SU-DHL-6 (cell line): ENCODE results near the gene PLCB1.

Experiments
- H2AFZ ChIP-seq: fragments of 200-600 bp; sonication (generic); 2 replicates; pipeline ENCODE4 v1.6.1; 2014; ENCODE audit warnings: low read depth, mild to moderate bottlenecking, moderate library complexity, mixed read lengths, antibody characterized with exemption, low read length; ENCODE audit not compliant: severe bottlenecking
- H3F3A ChIP-seq: fragments of 200-600 bp; shearing (Covaris generic); 2 replicates; pipeline ENCODE4 v1.6.0; 2016; ENCODE audit warnings: antibody characterized with exemption, mild to moderate bottlenecking; ENCODE audit not compliant: insufficient read depth
- H3K27ac ChIP-seq: fragments of 200-600 bp; sonication (generic); 2 replicates; pipeline ENCODE4 v1.5.1; 2016; ENCODE audit warnings: low read depth, mild to moderate bottlenecking, low read length, moderate library complexity, mixed read lengths
- H3K27me3 ChIP-seq: fragments of 200-600 bp; sonication (generic), shearing (Covaris generic); 2 replicates; pipeline ENCODE4 v1.6.0; 2014; ENCODE audit warnings: mild to moderate bottlenecking, low read length
- H3K36me3 ChIP-seq: fragments of 200-600 bp; sonication (generic); 2 replicates; pipeline ENCODE4 v1.6.1; 2014; ENCODE audit warnings: mild to moderate bottlenecking, low read length, mixed read lengths
- H3K4me2 ChIP-seq: fragments of 300-600, 200-600 bp; shearing (Covaris generic), sonication (generic); 2 replicates; pipeline ENCODE4 v1.6.0; 2014; ENCODE audit warnings: low read length, low read depth, mild to moderate bottlenecking; ENCODE audit not compliant: poor library complexity, severe bottlenecking
- H3K4me3 ChIP-seq: fragments of 200-600 bp; sonication (generic); 2 replicates; pipeline ENCODE4 v1.5.1; 2014; ENCODE audit warnings: antibody characterized with exemption, low read length, mild to moderate bottlenecking, mixed read lengths; ENCODE audit not compliant: insufficient read depth, poor library complexity, severe bottlenecking
- H3K79me2 ChIP-seq: fragments of 200-600 bp; sonication (generic); 2 replicates; pipeline ENCODE4 v1.6.1; 2014; ENCODE audit warnings: mild to moderate bottlenecking, low read length, moderate library complexity; ENCODE audit not compliant: insufficient read depth
- H3K9ac ChIP-seq: fragments of 200-600 bp; sonication (generic); 2 replicates; pipeline ENCODE4 v1.7.0; 2014; ENCODE audit warnings: mild to moderate bottlenecking, low read length
- H3K9me2 ChIP-seq: fragments of 200-600 bp; sonication (generic); replicated peaks from 2 replicates; pipeline ENCODE4 v1.6.1; 2014; ENCODE audit warnings: low read length; ENCODE audit not compliant: insufficient read depth
- H3K9me3 ChIP-seq: fragments of 200-600 bp; sonication (generic); 2 replicates; pipeline ENCODE4 v1.6.1; 2014; ENCODE audit warnings: low read length, mixed read lengths; ENCODE audit not compliant: insufficient read depth
- H4K20me1 ChIP-seq: fragments of 200-600 bp; sonication (generic); 2 replicates; pipeline ENCODE4 v1.6.1; 2014; ENCODE audit warnings: low read depth, mild to moderate bottlenecking, antibody characterized with exemption, low read length, moderate library complexity, mixed read lengths
- EZH2phosphoT487 ChIP-seq: fragments of 200-600 bp; sonication (generic), shearing (Covaris generic); conservative IDR thresholded peaks from 2 replicates; pipeline ENCODE4 v1.6.1; 2018; ENCODE audit warnings: mild to moderate bottlenecking, antibody characterized with exemption, low read length, moderate library complexity, mixed read lengths
- TF ChIP-seq, protein P1 (sequence below): fragments of 200-600 bp; sonication (generic); IDR thresholded peaks from one replicate; pipeline ENCODE4 v1.5.1; 2017; ENCODE audit warnings: antibody characterized with exemption, mild to moderate bottlenecking, low read length, moderate library complexity; ENCODE audit not compliant: insufficient read depth, poor library complexity, severe bottlenecking

Gene PLCB1

GRCh38 chr20:8227293-8227692 lies 95.2 kb downstream of the PLCB1 start:
- Histone ChIP-seq H3K9me2 (no peaks in the 10 kb centered on the region), H3K9ac (no peak overlapping the region), H3K36me3 (no peaks in the 10 kb centered on the region), H4K20me1 (no peaks in the 10 kb centered on the region), H3K27me3 (no peaks in the 10 kb centered on the region), H3K9me3 (no peaks in the 10 kb centered on the region), H3K4me3 (no peak overlapping the region), H3K79me2 (no peaks in the 10 kb centered on the region), H3F3A (no peaks in the 10 kb centered on the region), H2AFZ (no peak overlapping the region), H3K4me2 (no peak overlapping the region), H3K27ac (no peak overlapping the region)
- TF ChIP-seq, protein P1, sequence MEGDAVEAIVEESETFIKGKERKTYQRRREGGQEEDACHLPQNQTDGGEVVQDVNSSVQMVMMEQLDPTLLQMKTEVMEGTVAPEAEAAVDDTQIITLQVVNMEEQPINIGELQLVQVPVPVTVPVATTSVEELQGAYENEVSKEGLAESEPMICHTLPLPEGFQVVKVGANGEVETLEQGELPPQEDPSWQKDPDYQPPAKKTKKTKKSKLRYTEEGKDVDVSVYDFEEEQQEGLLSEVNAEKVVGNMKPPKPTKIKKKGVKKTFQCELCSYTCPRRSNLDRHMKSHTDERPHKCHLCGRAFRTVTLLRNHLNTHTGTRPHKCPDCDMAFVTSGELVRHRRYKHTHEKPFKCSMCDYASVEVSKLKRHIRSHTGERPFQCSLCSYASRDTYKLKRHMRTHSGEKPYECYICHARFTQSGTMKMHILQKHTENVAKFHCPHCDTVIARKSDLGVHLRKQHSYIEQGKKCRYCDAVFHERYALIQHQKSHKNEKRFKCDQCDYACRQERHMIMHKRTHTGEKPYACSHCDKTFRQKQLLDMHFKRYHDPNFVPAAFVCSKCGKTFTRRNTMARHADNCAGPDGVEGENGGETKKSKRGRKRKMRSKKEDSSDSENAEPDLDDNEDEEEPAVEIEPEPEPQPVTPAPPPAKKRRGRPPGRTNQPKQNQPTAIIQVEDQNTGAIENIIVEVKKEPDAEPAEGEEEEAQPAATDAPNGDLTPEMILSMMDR: no peak
- TF ChIP-seq EZH2phosphoT487: no peak

- H3K79me2 ChIP-seq: no peaks in the 10 kb centered on the region
- H3K9ac ChIP-seq: no peak overlapping the region
- no peak overlapping the region for H3K4me2 ChIP-seq
Observed at GRCh38 chr20:8228315-8228714, 96.2 kb downstream of the PLCB1 start.

GRCh38 chr20:8229090-8229489 lies 97.0 kb downstream of the PLCB1 start:
- no peaks in the 10 kb centered on the region for H3F3A ChIP-seq
- no peak overlapping the region for H2AFZ ChIP-seq
- H3K27ac ChIP-seq: no peak overlapping the region
- no peaks in the 10 kb centered on the region for H3K9me3 ChIP-seq
- no peaks in the 10 kb centered on the region for H4K20me1 ChIP-seq
- no peak overlapping the region for H3K4me3 ChIP-seq
- no peaks in the 10 kb centered on the region for H3K36me3 ChIP-seq
- no peaks in the 10 kb centered on the region for H3K79me2 ChIP-seq
- no peaks in the 10 kb centered on the region for H3K27me3 ChIP-seq
- no peak overlapping the region for H3K9ac ChIP-seq
- no peak for TF ChIP-seq EZH2phosphoT487
- TF ChIP-seq, protein P1: no peak
- no peak overlapping the region for H3K4me2 ChIP-seq
- no peaks in the 10 kb centered on the region for H3K9me2 ChIP-seq

More at GRCh38 chr20:8228315-8228714, 96.2 kb downstream of the PLCB1 start:
- Histone ChIP-seq H3K36me3 (no peaks in the 10 kb centered on the region), H3K9me2 (no peaks in the 10 kb centered on the region), H2AFZ (no peak overlapping the region), H3K27ac (no peak overlapping the region), H3K27me3 (no peaks in the 10 kb centered on the region), H3K9me3 (no peaks in the 10 kb centered on the region), H4K20me1 (no peaks in the 10 kb centered on the region), H3K4me3 (no peak overlapping the region), H3F3A (no peaks in the 10 kb centered on the region)
- TF ChIP-seq, protein P1: no peak
- TF ChIP-seq EZH2phosphoT487: no peak

DNA sequence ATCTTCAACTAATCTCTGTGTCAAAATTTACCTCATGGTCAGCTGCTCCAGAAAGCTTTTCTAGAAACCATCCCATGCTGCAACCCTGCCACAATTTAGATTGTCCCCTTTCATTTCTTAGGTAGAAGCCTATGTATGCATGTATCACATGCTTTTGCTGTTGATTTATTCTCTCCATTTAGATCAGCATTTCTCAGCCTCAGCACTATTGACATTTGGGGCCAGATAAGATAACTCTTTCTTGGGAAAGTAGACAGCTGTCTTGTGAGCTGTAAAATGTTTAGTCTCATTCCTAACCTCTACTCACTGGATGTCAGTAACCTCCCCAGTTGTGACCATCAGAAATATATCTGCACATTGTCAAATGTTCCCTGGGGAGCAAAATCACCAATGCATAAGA lies 99.0 kb downstream of the PLCB1 start:
- Histone ChIP-seq H3F3A (no peaks in the 10 kb centered on the region), H3K36me3 (no peaks in the 10 kb centered on the region; the same call in 1 of the 2 replicates), H3K9me2 (no peaks in the 10 kb centered on the region), H3K27me3 (no peaks in the 10 kb centered on the region), H2AFZ (no peak overlapping the region), H3K4me3 (no peak overlapping the region), H4K20me1 (no peaks in the 10 kb centered on the region), H3K4me2 (no peak overlapping the region), H3K27ac (no peak overlapping the region), H3K9me3 (no peaks in the 10 kb centered on the region), H3K79me2 (no peaks in the 10 kb centered on the region), H3K9ac (no peak overlapping the region)
- TF ChIP-seq, protein P1: no peak
- no peak for TF ChIP-seq EZH2phosphoT487
